ENCODE data around the gene NXF1.

Gene NXF1

GRCh38 chr11:62753736-62754603 lies 51.3 kb downstream of the NXF1 start, which contains the start of gene ZBTB3 (continued):
- TF ChIP-seq SALL2 (tag by site-specific recombination; IDR thresholded peaks at IDR 0.05; ENCODE audit: borderline replicate concordance) (no peak), ZNF561 (tag by site-specific recombination; IDR thresholded peaks at IDR 0.05; ENCODE audit: borderline replicate concordance) (no peak), ZNF544 (tag by site-specific recombination; IDR thresholded peaks at IDR 0.05) (no peak), ZXDB (tag by site-specific recombination; IDR thresholded peaks at IDR 0.05) (0 out of 2 replicates have a peak, but pooled peaks have one; percentile 38), ZNF202 (tag by site-specific recombination; IDR thresholded peaks at IDR 0.05; ENCODE audit: borderline replicate concordance) (no peak), KLF1 (tag by site-specific recombination; IDR thresholded peaks at IDR 0.05) (peak; percentile 48; the same call in 1 of the 2 replicates), ZNF354C (tag by site-specific recombination; IDR thresholded peaks at IDR 0.05; ENCODE audit: borderline replicate concordance, low read depth) (no peak), GLIS2 (tag by site-specific recombination; IDR thresholded peaks at IDR 0.05) (peak; percentile 85), PRDM2 (tag by site-specific recombination; IDR thresholded peaks at IDR 0.05; ENCODE audit: borderline replicate concordance) (no peak), ZNF548 (tag by site-specific recombination; IDR thresholded peaks at IDR 0.05) (no peak), ZBTB44 (tag by site-specific recombination; IDR thresholded peaks at IDR 0.05) (no peak), ZNF335 (tag by site-specific recombination; conservative IDR thresholded peaks at IDR 0.05) (peak; percentile 48), ZBTB8A (tag by site-specific recombination; IDR thresholded peaks at IDR 0.05) (no peak; the same call in 1 of the 2 replicates), ZBTB6 (tag by site-specific recombination; IDR thresholded peaks at IDR 0.05) (no peak), PATZ1 (tag by site-specific recombination; IDR thresholded peaks at IDR 0.05) (peak; percentile 50; the same call in 1 of the 2 replicates), FEZF1 (tag by site-specific recombination; IDR thresholded peaks at IDR 0.05) (no peak), ZNF169 (tag by site-specific recombination; IDR thresholded peaks at IDR 0.05) (no peak), ZNF629 (tag by site-specific recombination; IDR thresholded peaks at IDR 0.05) (no peak), ZNF302 (tag by site-specific recombination; IDR thresholded peaks at IDR 0.05; ENCODE audit: low read depth) (no peak), HOXD13 (CRISPR knock-in tag; IDR thresholded peaks at IDR 0.05; ENCODE audit: borderline replicate concordance) (no peak), ZNF624 (tag by site-specific recombination; IDR thresholded peaks at IDR 0.05) (no peak), ZNF610 (tag by site-specific recombination; IDR thresholded peaks at IDR 0.05; ENCODE audit: borderline replicate concordance) (peak; percentile 44; the same call in 1 of the 2 replicates), ZNF366 (tag by site-specific recombination; conservative IDR thresholded peaks at IDR 0.05) (peak; percentile 77; the same call in 1 of the 2 replicates), KLF8 (tag by site-specific recombination; IDR thresholded peaks at IDR 0.05) (peak; percentile 82), ZNF626 (tag by site-specific recombination; IDR thresholded peaks at IDR 0.05) (no peak), GLI4 (tag by site-specific recombination; IDR thresholded peaks at IDR 0.05) (no peak)
- TF ChIP-seq, protein P1, sequence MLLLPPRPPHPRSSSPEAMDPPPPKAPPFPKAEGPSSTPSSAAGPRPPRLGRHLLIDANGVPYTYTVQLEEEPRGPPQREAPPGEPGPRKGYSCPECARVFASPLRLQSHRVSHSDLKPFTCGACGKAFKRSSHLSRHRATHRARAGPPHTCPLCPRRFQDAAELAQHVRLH (tag by site-specific recombination; IDR thresholded peaks at IDR 0.05): peak; percentile 83

Data from HEK293 (cell line).